Measurements from ENCODE around the gene TENT5A. TPM values are rescaled to one million over a fixed set of nuclear protein-coding genes. Genes with fewer than 3 reads are reported as not detected.

TENT5A gene
- total RNA-seq, 1 donor from 2014 or later, result 8.1 TPM

- H3K27me3 Mint-ChIP-seq, result no peaks in the 10 kb centered on the region
- no peak overlapping the region for H3K27ac Mint-ChIP-seq
- H3K4me3 Mint-ChIP-seq (ENCODE audit: low read depth), result no peak overlapping the region
- no peak for DNase-seq (ENCODE audit: low spot score, unreplicated experiment)
- TF ChIP-seq CTCF (IDR thresholded peaks at IDR 0.05; ENCODE audit: unreplicated experiment), result no peak
- no peaks in the 10 kb centered on the region for H3K36me3 Mint-ChIP-seq (ENCODE audit: insufficient read depth)
- no peaks in the 10 kb centered on the region for H3K9me3 Mint-ChIP-seq (ENCODE audit: low read depth)
- H3K4me1 Mint-ChIP-seq (ENCODE audit: low read depth), result peaks cover 18% of the 10 kb centered on the region
Measured at GRCh38 chr6:81789291-81789690, 36.8 kb upstream of the TENT5A start.

- H3K9me3 Mint-ChIP-seq (ENCODE audit: low read depth), result no peaks in the 10 kb centered on the region
- no peak for TF ChIP-seq CTCF (IDR thresholded peaks at IDR 0.05; ENCODE audit: unreplicated experiment)
- H3K4me1 Mint-ChIP-seq (ENCODE audit: low read depth), result peaks cover 19% of the 10 kb centered on the region
- DNase-seq (ENCODE audit: low spot score, unreplicated experiment), result no peak
- no peak overlapping the region for H3K4me3 Mint-ChIP-seq (ENCODE audit: low read depth)
- no peaks in the 10 kb centered on the region for H3K36me3 Mint-ChIP-seq (ENCODE audit: insufficient read depth)
- no peaks in the 10 kb centered on the region for H3K27me3 Mint-ChIP-seq
- no peak overlapping the region for H3K27ac Mint-ChIP-seq
Measured at GRCh38 chr6:81788748-81789147, 36.3 kb upstream of the TENT5A start.

- no peak overlapping the region for H3K4me3 Mint-ChIP-seq (ENCODE audit: low read depth)
- no peak for TF ChIP-seq CTCF (IDR thresholded peaks at IDR 0.05; ENCODE audit: unreplicated experiment)
- H3K4me1 Mint-ChIP-seq (ENCODE audit: low read depth), result peaks cover 20% of the 10 kb centered on the region
- no peaks in the 10 kb centered on the region for H3K36me3 Mint-ChIP-seq (ENCODE audit: insufficient read depth)
- H3K27me3 Mint-ChIP-seq, result no peaks in the 10 kb centered on the region
- no peak for DNase-seq (ENCODE audit: low spot score, unreplicated experiment)
- H3K27ac Mint-ChIP-seq, result peak overlapping the region; percentile 43
- no peaks in the 10 kb centered on the region for H3K9me3 Mint-ChIP-seq (ENCODE audit: low read depth)
Measured at GRCh38 chr6:81787313-81788068, 35.0 kb upstream of the TENT5A start.

GRCh38 chr6:81786150-81786549, 33.7 kb upstream of the TENT5A start:
- Mint-ChIP-seq H3K4me1 (ENCODE audit: low read depth) (peaks cover 20% of the 10 kb centered on the region), H3K36me3 (ENCODE audit: insufficient read depth) (no peaks in the 10 kb centered on the region), H3K9me3 (ENCODE audit: low read depth) (peaks cover 3% of the 10 kb centered on the region), H3K27ac (no peak overlapping the region), H3K4me3 (ENCODE audit: low read depth) (no peak overlapping the region), H3K27me3 (no peaks in the 10 kb centered on the region)
- no peak for DNase-seq (ENCODE audit: low spot score, unreplicated experiment)
- no peak for TF ChIP-seq CTCF (IDR thresholded peaks at IDR 0.05; ENCODE audit: unreplicated experiment)

GRCh38 chr6:81785377-81785776, 32.9 kb upstream of the TENT5A start:
- Mint-ChIP-seq H3K9me3 (ENCODE audit: low read depth) (peaks cover 3% of the 10 kb centered on the region), H3K36me3 (ENCODE audit: insufficient read depth) (no peaks in the 10 kb centered on the region), H3K27ac (no peak overlapping the region), H3K27me3 (no peaks in the 10 kb centered on the region), H3K4me1 (ENCODE audit: low read depth) (peaks cover 20% of the 10 kb centered on the region), H3K4me3 (ENCODE audit: low read depth) (no peak overlapping the region)
- TF ChIP-seq CTCF (IDR thresholded peaks at IDR 0.05; ENCODE audit: unreplicated experiment), result no peak
- no peak for DNase-seq (ENCODE audit: low spot score, unreplicated experiment)

All from progenitor cell of endocrine pancreas (in vitro differentiated cells).